HG03039 (cell line): ENCODE measurements around the gene SMG7.

ENCODE experiments used
- ATAC-seq: cut with Tn5 transposase; IDR thresholded peaks from one replicate; pipeline ENCODE4 v1.9.1; 2021; ENCODE audit warnings: mild to moderate bottlenecking, moderate library complexity; ENCODE audit not compliant: unreplicated experiment

The SMG7 gene

GRCh38 chr1:183508694-183509093, 36.4 kb downstream of the SMG7 start:
- no peak for ATAC-seq

- no peak for ATAC-seq
These were observed 40.2 kb downstream of the SMG7 start for GRCh38 chr1:183512450-183512849.

- no peak for ATAC-seq
These were observed 41.9 kb downstream of the SMG7 start for GRCh38 chr1:183514235-183514634.

- ATAC-seq = no peak
These were observed 42.8 kb downstream of the SMG7 start for GRCh38 chr1:183515002-183515689.

GRCh38 chr1:183516725-183517124, 44.4 kb downstream of the SMG7 start:
- no peak for ATAC-seq

- ATAC-seq = no peak
These were observed 45.1 kb downstream of the SMG7 start for GRCh38 chr1:183517401-183517800.

GRCh38 chr1:183520379-183520778, 48.1 kb downstream of the SMG7 start:
- ATAC-seq = no peak

GRCh38 chr1:183522104-183522503, 49.8 kb downstream of the SMG7 start:
- ATAC-seq = no peak

GRCh38 chr1:183528577-183528976, 56.3 kb downstream of the SMG7 start:
- ATAC-seq = no peak

GRCh38 chr1:183533617-183534174, 61.4 kb downstream of the SMG7 start:
- no peak for ATAC-seq

GRCh38 chr1:183537405-183537804, 65.1 kb downstream of the SMG7 start:
- no peak for ATAC-seq

GRCh38 chr1:183543619-183544204, 71.4 kb downstream of the SMG7 start:
- ATAC-seq = no peak

- no peak for ATAC-seq
These were observed 72.4 kb downstream of the SMG7 start for GRCh38 chr1:183544598-183545297.

- no peak for ATAC-seq
These were observed 74.1 kb downstream of the SMG7 start for GRCh38 chr1:183546427-183546826.

GRCh38 chr1:183548116-183548515, 75.8 kb downstream of the SMG7 start:
- ATAC-seq = no peak

- no peak for ATAC-seq
These were observed 78.6 kb downstream of the SMG7 start for GRCh38 chr1:183550915-183551314.

- no peak for ATAC-seq
These were observed 79.6 kb downstream of the SMG7 start for GRCh38 chr1:183551924-183552323.

GRCh38 chr1:183552441-183552840, 80.1 kb downstream of the SMG7 start:
- ATAC-seq = no peak

GRCh38 chr1:183552891-183553290, 80.6 kb downstream of the SMG7 start:
- ATAC-seq = no peak

GRCh38 chr1:183553331-183553730, 81.0 kb downstream of the SMG7 start:
- no peak for ATAC-seq

- ATAC-seq = no peak
These were observed 81.5 kb downstream of the SMG7 start for GRCh38 chr1:183553764-183554163.

GRCh38 chr1:183554577-183554976, 82.3 kb downstream of the SMG7 start:
- no peak for ATAC-seq
